Mesendoderm (in vitro differentiated cells): ENCODE data around the gene PARD6B.
"Not testable (repeated sequence)": the region's sequence is repeated elsewhere in the genome, so short reads cannot be mapped to it uniquely, and the experiment has no call there.

Experiments
- DNase-seq: peaks from one replicate; pipeline ENCODE4 v3.0.0; 2013
- H2AK5ac ChIP-seq: 2 replicates; pipeline ENCODE4 v1.6.1; 2013; ENCODE audit warnings: low read length, inconsistent platforms
- H2BK120ac ChIP-seq: 2 replicates; pipeline ENCODE4 v1.6.1; 2013; ENCODE audit warnings: low read depth, mild to moderate bottlenecking, low read length, moderate library complexity, mixed read lengths
- H2BK15ac ChIP-seq: replicated peaks from 2 replicates; pipeline ENCODE4 v1.6.1; 2013; ENCODE audit warnings: low read depth, mild to moderate bottlenecking, moderate library complexity
- H2BK5ac ChIP-seq: 2 replicates; pipeline ENCODE4 v1.6.1; 2013; ENCODE audit warnings: low read length, inconsistent platforms
- H3K18ac ChIP-seq: 2 replicates; pipeline ENCODE4 v1.6.1; 2013; ENCODE audit warnings: mild to moderate bottlenecking, low read length, mixed read lengths
- H3K23ac ChIP-seq: one replicate; pipeline ENCODE4 v1.6.1; 2013; ENCODE audit warnings: low read length
- H3K27ac ChIP-seq: 2 replicates; pipeline ENCODE4 v1.5.1; 2013; ENCODE audit warnings: low read depth, mild to moderate bottlenecking, inconsistent platforms, low read length, moderate library complexity
- H3K27me3 ChIP-seq: 2 replicates; pipeline ENCODE4 v1.6.1; 2013; ENCODE audit warnings: low read length, control low read depth, mild to moderate bottlenecking, inconsistent platforms; ENCODE audit not compliant: insufficient read depth, poor library complexity
- H3K36me3 ChIP-seq: 2 replicates; pipeline ENCODE4 v1.6.1; 2013; ENCODE audit warnings: low read length, inconsistent platforms; ENCODE audit not compliant: control insufficient read depth, insufficient read depth
- H3K4ac ChIP-seq: one replicate; pipeline ENCODE4 v1.6.1; 2013; ENCODE audit warnings: low read depth, mild to moderate bottlenecking, low read length, moderate library complexity
- H3K4me1 ChIP-seq: 2 replicates; pipeline ENCODE4 v1.6.1; 2013; ENCODE audit warnings: low read depth, low read length, inconsistent platforms; ENCODE audit not compliant: control insufficient read depth
- H3K4me2 ChIP-seq: 2 replicates; pipeline ENCODE4 v1.6.1; 2013; ENCODE audit warnings: low read length
- H3K4me3 ChIP-seq: 2 replicates; pipeline ENCODE4 v1.5.1; 2013; ENCODE audit warnings: mild to moderate bottlenecking, low read length
- H3K56ac ChIP-seq: one replicate; pipeline ENCODE4 v1.6.1; 2013; ENCODE audit warnings: low read length
- H3K79me1 ChIP-seq: 2 replicates; pipeline ENCODE4 v1.6.1; 2013; ENCODE audit warnings: low read length, inconsistent platforms
- H3K79me2 ChIP-seq: 2 replicates; pipeline ENCODE4 v1.6.1; 2013; ENCODE audit warnings: mild to moderate bottlenecking, low read length; ENCODE audit not compliant: control insufficient read depth, insufficient read depth
- H3K9ac ChIP-seq: 2 replicates; pipeline ENCODE4 v1.6.1; 2013; ENCODE audit warnings: low read length, inconsistent platforms
- H4K5ac ChIP-seq: one replicate; pipeline ENCODE4 v1.6.1; 2013; ENCODE audit warnings: low read length
- H4K8ac ChIP-seq: one replicate; pipeline ENCODE4 v1.6.1; 2013; ENCODE audit warnings: low read depth, mild to moderate bottlenecking, control low read depth, low read length, moderate library complexity
- WGBS: extraction: QIAGEN DNeasy Blood & Tissue Kit; methylation state at CpG from one replicate; pipeline ENCODE4 v1.1.7; 2013; ENCODE audit warnings: low lambda C conversion rate, missing lambda C conversion rate; ENCODE audit not compliant: insufficient coverage; ENCODE audit errors: extremely low coverage; 5-methylcytosine and 5-hydroxymethylcytosine counted together

PARD6B gene

GRCh38 chr20:50798650-50799049 is 67.3 kb downstream of the PARD6B start:
- H2BK5ac ChIP-seq = no peak overlapping the region
- H4K8ac ChIP-seq = no peak overlapping the region
- H3K36me3 ChIP-seq = no peaks in the 10 kb centered on the region
- no peaks in the 10 kb centered on the region for H3K79me2 ChIP-seq
- no peak overlapping the region for H2AK5ac ChIP-seq
- no peak overlapping the region for H3K4me3 ChIP-seq
- H2BK15ac ChIP-seq = no peak overlapping the region
- DNase-seq = no peak
- H3K4me1 ChIP-seq = no peaks in the 10 kb centered on the region
- no peak overlapping the region for H3K56ac ChIP-seq
- no peaks in the 10 kb centered on the region for H3K27me3 ChIP-seq
- H3K9ac ChIP-seq = no peak overlapping the region
- no peak overlapping the region for H3K18ac ChIP-seq
- no peak overlapping the region for H3K4ac ChIP-seq
- no peak overlapping the region for H4K5ac ChIP-seq
- no CpG with 5 or more reads among the region's 7 CpGs for WGBS
- no peak overlapping the region for H2BK120ac ChIP-seq
- H3K4me2 ChIP-seq = no peak overlapping the region
- H3K27ac ChIP-seq = no peak overlapping the region
- no peak overlapping the region for H3K23ac ChIP-seq
- H3K79me1 ChIP-seq = no peaks in the 10 kb centered on the region

- H3K4me1 ChIP-seq = no peaks in the 10 kb centered on the region
- H3K4me3 ChIP-seq = no peak overlapping the region
- no peak overlapping the region for H3K4me2 ChIP-seq
- H3K56ac ChIP-seq = no peak overlapping the region
- no peak overlapping the region for H3K4ac ChIP-seq
- H3K18ac ChIP-seq = no peak overlapping the region
- H2BK5ac ChIP-seq = no peak overlapping the region
- no peak overlapping the region for H3K27ac ChIP-seq
- DNase-seq = no peak
- no peak overlapping the region for H2BK15ac ChIP-seq
- H4K8ac ChIP-seq = no peak overlapping the region
- no peak overlapping the region for H2AK5ac ChIP-seq
- no peak overlapping the region for H3K23ac ChIP-seq
- no peaks in the 10 kb centered on the region for H3K79me1 ChIP-seq
- no peaks in the 10 kb centered on the region for H3K79me2 ChIP-seq
- H3K27me3 ChIP-seq = no peaks in the 10 kb centered on the region
- H4K5ac ChIP-seq = no peak overlapping the region
- H3K36me3 ChIP-seq = no peaks in the 10 kb centered on the region
- H3K9ac ChIP-seq = no peak overlapping the region
- no peak overlapping the region for H2BK120ac ChIP-seq
- WGBS = no CpG with 5 or more reads among the region's 13 CpGs
Measured at GRCh38 chr20:50799176-50799889, 68.0 kb downstream of the PARD6B start.

- Histone ChIP-seq H3K18ac (no peak overlapping the region), H3K9ac (no peak overlapping the region)
Measured at GRCh38 chr20:50799890-50800550, 68.6 kb downstream of the PARD6B start.

GRCh38 chr20:50800986-50801746 is 69.8 kb downstream of the PARD6B start:
- not testable (repeated sequence) for H3K18ac ChIP-seq, H3K79me1 ChIP-seq, H3K56ac ChIP-seq, DNase-seq, H2BK5ac ChIP-seq, H3K36me3 ChIP-seq, H3K4ac ChIP-seq, H3K4me3 ChIP-seq, H3K27me3 ChIP-seq, H3K79me2 ChIP-seq, H4K5ac ChIP-seq, H3K27ac ChIP-seq, H2BK120ac ChIP-seq, H2AK5ac ChIP-seq, H3K4me1 ChIP-seq, H3K23ac ChIP-seq, H3K4me2 ChIP-seq, H4K8ac ChIP-seq, H3K9ac ChIP-seq, H2BK15ac ChIP-seq
- no CpG with 5 or more reads among the region's 13 CpGs for WGBS

More at GRCh38 chr20:50799890-50800550, 68.6 kb downstream of the PARD6B start:
- H3K79me2 ChIP-seq = no peaks in the 10 kb centered on the region
- H2BK120ac ChIP-seq = no peak overlapping the region
- H3K4me2 ChIP-seq = no peak overlapping the region
- H2AK5ac ChIP-seq = no peak overlapping the region
- DNase-seq = no peak
- H3K4me3 ChIP-seq = no peak overlapping the region
- H2BK15ac ChIP-seq = no peak overlapping the region
- H3K27me3 ChIP-seq = no peaks in the 10 kb centered on the region
- H3K27ac ChIP-seq = no peak overlapping the region
- H3K4ac ChIP-seq = no peak overlapping the region
- no peak overlapping the region for H3K56ac ChIP-seq
- no peaks in the 10 kb centered on the region for H3K36me3 ChIP-seq
- H3K4me1 ChIP-seq = no peaks in the 10 kb centered on the region
- no peak overlapping the region for H4K8ac ChIP-seq
- no peak overlapping the region for H4K5ac ChIP-seq
- H3K23ac ChIP-seq = no peak overlapping the region
- no CpG with 5 or more reads among the region's 8 CpGs for WGBS
- H3K79me1 ChIP-seq = no peaks in the 10 kb centered on the region
- H2BK5ac ChIP-seq = no peak overlapping the region

- no peak overlapping the region for H3K56ac ChIP-seq
- no peaks in the 10 kb centered on the region for H3K4me1 ChIP-seq
- H4K5ac ChIP-seq = no peak overlapping the region
- no peak overlapping the region for H2BK120ac ChIP-seq
- H2BK15ac ChIP-seq = no peak overlapping the region
- H3K27me3 ChIP-seq = no peaks in the 10 kb centered on the region
- H3K79me2 ChIP-seq = no peaks in the 10 kb centered on the region
- no CpG with 5 or more reads among the region's 5 CpGs for WGBS
- H4K8ac ChIP-seq = no peak overlapping the region
- H3K18ac ChIP-seq = no peak overlapping the region
- H3K36me3 ChIP-seq = no peaks in the 10 kb centered on the region
- no peak overlapping the region for H3K9ac ChIP-seq
- H2BK5ac ChIP-seq = no peak overlapping the region
- no peak overlapping the region for H2AK5ac ChIP-seq
- H3K79me1 ChIP-seq = no peaks in the 10 kb centered on the region
- H3K4me3 ChIP-seq = no peak overlapping the region
- DNase-seq = no peak
- H3K4ac ChIP-seq = no peak overlapping the region
- no peak overlapping the region for H3K27ac ChIP-seq
- H3K23ac ChIP-seq = no peak overlapping the region
- no peak overlapping the region for H3K4me2 ChIP-seq
Measured at GRCh38 chr20:50801747-50802125, 70.4 kb downstream of the PARD6B start.
